ENCODE results near the gene GTF2H3.

The GTF2H3 gene

GRCh38 chr12:123607756-123608155, 25.9 kb upstream of the GTF2H3 start:
- H3K36me3 ChIP-seq (ENCODE audit: control insufficient read depth, insufficient read depth, low read length), result peaks cover 86% of the 10 kb centered on the region

GRCh38 chr12:123608182-123608581, 25.4 kb upstream of the GTF2H3 start:
- H3K9me3 ChIP-seq (ENCODE audit: control insufficient read depth, insufficient read depth, low read depth, low read length), result no peaks in the 10 kb centered on the region
- H3K4me3 ChIP-seq (ENCODE audit: low read depth, low read length), result no peak overlapping the region
- H3K27me3 ChIP-seq (ENCODE audit: control insufficient read depth, insufficient read depth, low read length), result no peaks in the 10 kb centered on the region
- H3K36me3 ChIP-seq (ENCODE audit: control insufficient read depth, insufficient read depth, low read length), result peaks cover 90% of the 10 kb centered on the region
- no peak overlapping the region for H3K9ac ChIP-seq (ENCODE audit: low read length)
- no peaks in the 10 kb centered on the region for H3K4me1 ChIP-seq (ENCODE audit: control insufficient read depth, insufficient read depth, low read length)
- H3K27ac ChIP-seq (ENCODE audit: low read depth, low read length), result no peak overlapping the region

More at GRCh38 chr12:123607756-123608155, 25.9 kb upstream of the GTF2H3 start:
- H3K4me3 ChIP-seq (ENCODE audit: low read depth, low read length), result no peak overlapping the region
- H3K4me1 ChIP-seq (ENCODE audit: control insufficient read depth, insufficient read depth, low read length), result peaks cover 3% of the 10 kb centered on the region; the same call in 1 of the 2 replicates
- no peaks in the 10 kb centered on the region for H3K9me3 ChIP-seq (ENCODE audit: control insufficient read depth, insufficient read depth, low read depth, low read length)
- H3K27me3 ChIP-seq (ENCODE audit: control insufficient read depth, insufficient read depth, low read length), result no peaks in the 10 kb centered on the region
- H3K9ac ChIP-seq (ENCODE audit: low read length), result no peak overlapping the region
- no peak overlapping the region for H3K27ac ChIP-seq (ENCODE audit: low read depth, low read length)

GRCh38 chr12:123614110-123614509, 19.5 kb upstream of the GTF2H3 start:
- Histone ChIP-seq H3K4me3 (ENCODE audit: low read depth, low read length) (no peak overlapping the region), H3K9ac (ENCODE audit: low read length) (no peak overlapping the region), H3K4me1 (ENCODE audit: control insufficient read depth, insufficient read depth, low read length) (no peaks in the 10 kb centered on the region), H3K9me3 (ENCODE audit: control insufficient read depth, insufficient read depth, low read depth, low read length) (no peaks in the 10 kb centered on the region), H3K27me3 (ENCODE audit: control insufficient read depth, insufficient read depth, low read length) (no peaks in the 10 kb centered on the region), H3K27ac (ENCODE audit: low read depth, low read length) (no peak overlapping the region), H3K36me3 (ENCODE audit: control insufficient read depth, insufficient read depth, low read length) (peaks cover 90% of the 10 kb centered on the region)

- Histone ChIP-seq H3K4me3 (ENCODE audit: low read depth, low read length) (no peak overlapping the region), H3K4me1 (ENCODE audit: control insufficient read depth, insufficient read depth, low read length) (no peaks in the 10 kb centered on the region), H3K27ac (ENCODE audit: low read depth, low read length) (no peak overlapping the region), H3K9ac (ENCODE audit: low read length) (no peak overlapping the region), H3K27me3 (ENCODE audit: control insufficient read depth, insufficient read depth, low read length) (no peaks in the 10 kb centered on the region), H3K36me3 (ENCODE audit: control insufficient read depth, insufficient read depth, low read length) (peaks cover 90% of the 10 kb centered on the region), H3K9me3 (ENCODE audit: control insufficient read depth, insufficient read depth, low read depth, low read length) (no peaks in the 10 kb centered on the region)
Measured at GRCh38 chr12:123614531-123614930, 19.1 kb upstream of the GTF2H3 start.

- Histone ChIP-seq H3K36me3 (ENCODE audit: control insufficient read depth, insufficient read depth, low read length) (peaks cover 92% of the 10 kb centered on the region), H3K9me3 (ENCODE audit: control insufficient read depth, insufficient read depth, low read depth, low read length) (no peaks in the 10 kb centered on the region), H3K9ac (ENCODE audit: low read length) (no peak overlapping the region), H3K27me3 (ENCODE audit: control insufficient read depth, insufficient read depth, low read length) (no peaks in the 10 kb centered on the region), H3K4me3 (ENCODE audit: low read depth, low read length) (no peak overlapping the region), H3K4me1 (ENCODE audit: control insufficient read depth, insufficient read depth, low read length) (no peaks in the 10 kb centered on the region), H3K27ac (ENCODE audit: low read depth, low read length) (no peak overlapping the region)
Measured at GRCh38 chr12:123617144-123617543, 16.5 kb upstream of the GTF2H3 start.

GRCh38 chr12:123617580-123617979, 16.0 kb upstream of the GTF2H3 start:
- no peak overlapping the region for H3K4me3 ChIP-seq (ENCODE audit: low read depth, low read length)
- H3K36me3 ChIP-seq (ENCODE audit: control insufficient read depth, insufficient read depth, low read length), result peaks cover 92% of the 10 kb centered on the region
- no peak overlapping the region for H3K27ac ChIP-seq (ENCODE audit: low read depth, low read length)
- no peaks in the 10 kb centered on the region for H3K9me3 ChIP-seq (ENCODE audit: control insufficient read depth, insufficient read depth, low read depth, low read length)
- no peaks in the 10 kb centered on the region for H3K27me3 ChIP-seq (ENCODE audit: control insufficient read depth, insufficient read depth, low read length)
- H3K9ac ChIP-seq (ENCODE audit: low read length), result no peak overlapping the region
- H3K4me1 ChIP-seq (ENCODE audit: control insufficient read depth, insufficient read depth, low read length), result no peaks in the 10 kb centered on the region

GRCh38 chr12:123621101-123621500, 12.5 kb upstream of the GTF2H3 start:
- Histone ChIP-seq H3K9ac (ENCODE audit: low read length) (no peak overlapping the region), H3K4me3 (ENCODE audit: low read depth, low read length) (no peak overlapping the region), H3K36me3 (ENCODE audit: control insufficient read depth, insufficient read depth, low read length) (peaks cover 81% of the 10 kb centered on the region), H3K27ac (ENCODE audit: low read depth, low read length) (no peak overlapping the region), H3K4me1 (ENCODE audit: control insufficient read depth, insufficient read depth, low read length) (no peaks in the 10 kb centered on the region), H3K27me3 (ENCODE audit: control insufficient read depth, insufficient read depth, low read length) (no peaks in the 10 kb centered on the region), H3K9me3 (ENCODE audit: control insufficient read depth, insufficient read depth, low read depth, low read length) (no peaks in the 10 kb centered on the region)

- Histone ChIP-seq H3K9ac (ENCODE audit: low read length) (no peak overlapping the region), H3K27me3 (ENCODE audit: control insufficient read depth, insufficient read depth, low read length) (no peaks in the 10 kb centered on the region), H3K27ac (ENCODE audit: low read depth, low read length) (no peak overlapping the region)
Measured at GRCh38 chr12:123621619-123622530, 11.8 kb upstream of the GTF2H3 start.

GRCh38 chr12:123634142-123634561, 523 bp downstream of the GTF2H3 start:
- H3K4me1 ChIP-seq (ENCODE audit: control insufficient read depth, insufficient read depth, low read length), result peaks cover 7% of the 10 kb centered on the region; the same call in 1 of the 2 replicates
- H3K27me3 ChIP-seq (ENCODE audit: control insufficient read depth, insufficient read depth, low read length), result no peaks in the 10 kb centered on the region
- peak overlapping the region; percentile 96 for H3K9ac ChIP-seq (ENCODE audit: low read length)
- H3K36me3 ChIP-seq (ENCODE audit: control insufficient read depth, insufficient read depth, low read length), result peaks cover 20% of the 10 kb centered on the region
- peak overlapping the region; percentile 95 for H3K27ac ChIP-seq (ENCODE audit: low read depth, low read length)
- peak overlapping the region; percentile 96 for H3K4me3 ChIP-seq (ENCODE audit: low read depth, low read length)
- H3K9me3 ChIP-seq (ENCODE audit: control insufficient read depth, insufficient read depth, low read depth, low read length), result no peaks in the 10 kb centered on the region

More at GRCh38 chr12:123621619-123622530, 11.8 kb upstream of the GTF2H3 start:
- no peaks in the 10 kb centered on the region for H3K4me1 ChIP-seq (ENCODE audit: control insufficient read depth, insufficient read depth, low read length)
- no peaks in the 10 kb centered on the region for H3K9me3 ChIP-seq (ENCODE audit: control insufficient read depth, insufficient read depth, low read depth, low read length)
- peaks cover 81% of the 10 kb centered on the region for H3K36me3 ChIP-seq (ENCODE audit: control insufficient read depth, insufficient read depth, low read length)
- no peak overlapping the region for H3K4me3 ChIP-seq (ENCODE audit: low read depth, low read length)

- Histone ChIP-seq H3K27me3 (ENCODE audit: control insufficient read depth, insufficient read depth, low read length) (no peaks in the 10 kb centered on the region), H3K36me3 (ENCODE audit: control insufficient read depth, insufficient read depth, low read length) (peaks cover 62% of the 10 kb centered on the region), H3K4me3 (ENCODE audit: low read depth, low read length) (no peak overlapping the region), H3K9ac (ENCODE audit: low read length) (no peak overlapping the region), H3K27ac (ENCODE audit: low read depth, low read length) (no peak overlapping the region), H3K9me3 (ENCODE audit: control insufficient read depth, insufficient read depth, low read depth, low read length) (no peaks in the 10 kb centered on the region), H3K4me1 (ENCODE audit: control insufficient read depth, insufficient read depth, low read length) (no peaks in the 10 kb centered on the region)
Measured at GRCh38 chr12:123643911-123644310, 10.3 kb downstream of the GTF2H3 start.

GRCh38 chr12:123645380-123645779, 11.8 kb downstream of the GTF2H3 start:
- Histone ChIP-seq H3K4me1 (ENCODE audit: control insufficient read depth, insufficient read depth, low read length) (no peaks in the 10 kb centered on the region), H3K36me3 (ENCODE audit: control insufficient read depth, insufficient read depth, low read length) (peaks cover 69% of the 10 kb centered on the region), H3K27me3 (ENCODE audit: control insufficient read depth, insufficient read depth, low read length) (no peaks in the 10 kb centered on the region), H3K27ac (ENCODE audit: low read depth, low read length) (no peak overlapping the region), H3K9ac (ENCODE audit: low read length) (no peak overlapping the region), H3K4me3 (ENCODE audit: low read depth, low read length) (no peak overlapping the region), H3K9me3 (ENCODE audit: control insufficient read depth, insufficient read depth, low read depth, low read length) (no peaks in the 10 kb centered on the region)

Measured in HUES6 (cell line).